ENCODE measurements around the gene CORO1C.

The CORO1C gene

GRCh38 chr12:108700833-108701541 is 30.3 kb downstream of the CORO1C start:
- DNase-seq, result no peak

GRCh38 chr12:108699955-108700563 is 31.3 kb downstream of the CORO1C start:
- DNase-seq, result no peak

- DNase-seq, result no peak
Measured at GRCh38 chr12:108697905-108698304, 33.4 kb downstream of the CORO1C start.

DNA sequence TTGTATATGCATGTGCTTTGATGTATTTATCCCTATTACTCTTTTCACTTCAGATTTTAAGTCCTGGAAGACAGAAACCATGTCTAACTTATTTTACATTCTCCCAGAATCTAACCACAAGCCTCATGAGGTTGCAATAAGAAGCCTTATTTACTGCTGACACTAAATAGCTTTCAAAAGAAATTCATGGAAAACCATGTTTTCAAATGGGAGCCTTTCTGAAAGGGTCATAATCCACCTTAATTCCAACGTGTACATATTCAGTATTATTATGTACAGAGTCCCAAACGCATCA is 34.4 kb downstream of the CORO1C start:
- no peak for DNase-seq

DNA sequence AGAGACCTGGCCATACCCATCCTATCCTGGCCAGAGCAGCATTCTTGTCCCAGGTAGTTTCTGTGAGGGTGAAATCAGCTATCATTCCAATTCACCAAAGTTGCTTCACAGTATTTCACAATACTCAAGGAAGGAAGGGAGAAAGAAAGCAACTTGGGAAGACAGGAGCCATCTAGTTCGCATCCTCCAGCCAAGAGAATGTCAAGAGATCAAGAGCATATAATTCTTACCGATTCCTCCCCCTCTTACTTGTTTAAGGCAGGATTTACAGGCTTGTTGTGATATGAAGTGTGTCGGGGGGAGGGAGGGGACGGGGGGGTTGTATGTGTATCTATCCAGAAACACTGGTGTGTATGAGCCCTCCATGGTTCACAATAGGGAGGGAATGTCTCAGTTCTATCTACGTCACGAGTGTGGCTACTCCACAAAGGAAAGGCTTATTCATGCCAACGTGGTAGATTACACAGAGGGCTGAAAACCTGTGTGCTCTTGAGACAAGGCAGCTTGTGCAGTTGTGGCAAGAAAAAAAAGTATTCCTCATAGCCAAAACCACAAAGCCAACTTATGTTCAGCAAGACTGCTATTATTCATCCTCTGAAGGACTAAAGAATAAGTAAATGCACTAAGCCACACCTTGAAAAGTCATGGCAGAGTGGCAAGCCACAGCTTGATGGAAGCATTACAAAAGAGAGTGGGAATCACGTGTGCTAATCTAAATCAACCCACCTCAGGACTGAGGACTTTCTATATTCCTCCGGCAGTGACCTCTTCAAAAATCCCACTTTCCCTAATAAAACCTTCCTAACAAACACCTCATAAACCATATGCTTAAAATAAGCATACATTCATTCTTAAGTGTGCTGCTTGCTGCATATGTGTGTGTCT is 35.0 kb downstream of the CORO1C start:
- DNase-seq, result no peak

DNA sequence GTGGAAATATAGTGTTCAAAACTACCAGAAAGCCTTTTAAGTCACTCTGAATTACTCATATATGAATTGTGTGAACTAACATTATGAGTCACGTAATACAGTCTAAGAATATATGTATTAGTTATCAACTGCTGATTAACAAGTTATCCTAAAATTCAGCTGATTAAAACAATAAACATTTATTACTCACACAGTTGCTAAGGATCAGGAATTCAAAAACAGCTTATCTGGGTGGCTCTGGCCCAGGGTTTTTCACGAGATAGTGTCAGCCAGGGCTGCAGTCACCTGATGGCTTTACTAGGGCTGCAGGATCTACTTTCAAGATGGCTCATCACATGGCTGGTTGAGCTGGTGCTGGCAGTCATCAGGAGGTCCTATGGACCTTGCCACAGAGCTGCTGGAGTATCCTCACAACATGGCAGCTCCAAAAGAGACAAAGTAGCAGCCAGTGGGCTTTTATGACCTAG is 36.5 kb downstream of the CORO1C start:
- no peak for DNase-seq

DNA sequence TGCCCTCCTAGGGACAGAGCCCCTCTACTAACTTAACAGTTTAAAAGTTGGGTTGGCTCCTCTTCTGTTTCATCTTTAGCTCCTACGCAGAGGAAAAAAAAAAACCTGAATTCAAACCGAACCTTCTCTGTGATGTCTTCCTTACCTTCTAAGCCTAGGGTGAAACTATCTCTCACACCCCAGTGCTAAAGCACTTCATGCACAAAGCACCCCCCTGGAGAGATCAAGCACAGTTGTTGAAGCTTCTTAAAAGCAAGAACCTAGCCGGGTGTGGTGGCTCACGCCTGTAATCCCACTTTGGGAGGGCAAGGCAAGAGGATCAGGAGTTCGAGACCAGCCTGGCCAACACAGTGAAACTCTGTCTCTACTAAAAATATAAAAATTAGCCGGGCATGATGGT is 37.6 kb downstream of the CORO1C start:
- DNase-seq, result no peak

GRCh38 chr12:108693186-108693730 is 38.1 kb downstream of the CORO1C start:
- DNase-seq, result no peak

- DNase-seq, result peak in 49 of 58 donors; percentile 35 to 94 (median 77)
Measured at GRCh38 chr12:108691998-108692808, 39.1 kb downstream of the CORO1C start.

DNA sequence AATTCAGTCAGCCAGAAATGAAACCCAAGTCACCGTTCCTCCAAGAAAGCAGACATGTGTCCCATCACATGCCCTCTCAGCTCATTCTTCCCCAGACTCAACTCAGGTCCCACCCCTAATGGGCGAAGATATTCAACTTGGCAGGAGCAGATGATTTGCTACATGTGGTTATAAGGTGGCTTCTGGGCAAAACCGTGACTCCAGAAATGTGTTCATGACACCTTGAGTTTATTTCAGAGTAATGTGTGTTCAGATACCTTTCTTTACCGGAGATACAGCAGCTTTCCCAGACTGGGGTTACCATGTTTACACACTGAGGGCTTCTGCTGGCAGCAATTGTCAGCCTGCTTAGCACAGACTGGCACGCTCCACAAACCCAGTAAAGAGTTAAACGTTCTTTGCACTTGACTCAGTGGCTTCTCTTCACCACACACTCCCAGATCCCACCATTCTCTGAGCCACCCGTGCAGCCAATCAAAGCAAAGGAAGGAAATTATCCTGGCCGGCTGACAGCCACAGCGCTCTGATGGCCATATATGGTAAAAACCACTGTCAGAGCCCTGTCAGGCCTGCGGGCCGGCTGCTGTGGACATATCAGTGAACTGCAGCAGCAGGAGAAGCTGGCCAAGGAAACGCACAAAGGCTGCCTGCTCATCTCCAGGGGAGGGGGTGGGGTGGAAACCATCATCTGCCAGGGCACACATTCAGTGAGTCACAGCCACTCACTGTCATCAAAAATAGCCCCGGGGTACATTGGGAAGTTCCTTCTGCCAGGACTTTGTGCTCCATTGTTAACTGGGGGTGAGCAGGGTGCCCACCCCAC is 39.9 kb downstream of the CORO1C start:
- peak; percentile 37 to 99 (median 92) for DNase-seq

GRCh38 chr12:108690542-108691174 is 40.7 kb downstream of the CORO1C start:
- DNase-seq, result no peak

- DNase-seq, result peak in 1 of 58 donors; percentile 16
Measured at GRCh38 chr12:108690191-108690518, 41.2 kb downstream of the CORO1C start.

- DNase-seq, result peak in 23 of 58 donors; percentile 4 to 56 (median 28)
Measured at GRCh38 chr12:108689314-108690190, 41.8 kb downstream of the CORO1C start.

DNA sequence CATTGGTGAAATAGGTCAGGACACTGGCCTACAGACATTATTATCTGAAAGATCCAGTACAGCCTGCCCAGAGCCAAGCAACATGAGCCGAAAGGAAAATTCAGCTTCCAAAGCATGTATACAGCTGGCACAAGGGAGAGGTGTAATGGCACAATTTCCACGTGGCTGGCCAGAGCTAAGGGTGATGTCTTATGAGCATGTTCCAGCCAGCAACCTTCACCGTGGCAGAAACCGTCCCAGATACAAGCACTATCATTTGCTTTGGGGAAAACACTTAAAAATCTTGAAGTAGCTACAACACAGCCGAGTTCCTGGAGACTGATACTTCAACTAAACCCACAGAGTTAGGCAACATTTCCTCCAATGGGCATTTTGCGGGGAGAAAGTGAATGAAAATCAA is 44.5 kb downstream of the CORO1C start:
- DNase-seq, result no peak

DNA sequence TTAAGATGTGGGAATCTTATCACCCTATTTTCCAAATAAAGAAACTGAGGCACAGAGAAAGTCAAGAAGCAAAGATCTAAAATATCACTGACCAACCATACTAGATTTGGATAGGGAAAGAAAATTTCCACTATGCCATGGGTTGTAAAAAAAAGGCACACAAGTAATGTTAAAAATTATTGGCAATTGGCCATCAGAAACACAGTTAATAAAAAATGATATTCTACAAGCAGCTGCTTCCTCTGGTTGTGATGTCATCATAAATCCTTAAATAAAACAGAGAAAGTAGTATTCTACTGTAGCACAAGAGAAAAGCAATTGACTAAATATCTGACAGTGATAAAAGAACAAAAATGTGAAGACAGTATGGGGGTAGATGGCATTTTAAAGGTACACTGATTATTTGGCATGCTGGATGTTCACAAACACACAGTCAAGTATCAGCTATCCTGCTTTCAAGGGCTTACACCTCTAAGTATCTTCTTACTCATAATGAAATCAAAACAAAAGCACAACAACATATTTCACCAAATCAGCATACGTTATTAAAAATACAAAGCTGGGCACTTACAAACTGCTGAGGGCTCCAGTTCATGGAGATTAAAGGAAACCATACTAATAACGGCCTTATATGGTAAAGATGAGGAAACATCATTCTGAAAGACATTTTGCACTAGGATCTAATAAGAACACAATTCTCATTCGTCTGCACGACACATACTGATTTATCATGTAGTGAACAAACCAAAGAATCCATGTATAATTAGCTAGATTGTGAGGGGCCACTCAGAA is 45.7 kb downstream of the CORO1C start:
- DNase-seq, result no peak

DNA sequence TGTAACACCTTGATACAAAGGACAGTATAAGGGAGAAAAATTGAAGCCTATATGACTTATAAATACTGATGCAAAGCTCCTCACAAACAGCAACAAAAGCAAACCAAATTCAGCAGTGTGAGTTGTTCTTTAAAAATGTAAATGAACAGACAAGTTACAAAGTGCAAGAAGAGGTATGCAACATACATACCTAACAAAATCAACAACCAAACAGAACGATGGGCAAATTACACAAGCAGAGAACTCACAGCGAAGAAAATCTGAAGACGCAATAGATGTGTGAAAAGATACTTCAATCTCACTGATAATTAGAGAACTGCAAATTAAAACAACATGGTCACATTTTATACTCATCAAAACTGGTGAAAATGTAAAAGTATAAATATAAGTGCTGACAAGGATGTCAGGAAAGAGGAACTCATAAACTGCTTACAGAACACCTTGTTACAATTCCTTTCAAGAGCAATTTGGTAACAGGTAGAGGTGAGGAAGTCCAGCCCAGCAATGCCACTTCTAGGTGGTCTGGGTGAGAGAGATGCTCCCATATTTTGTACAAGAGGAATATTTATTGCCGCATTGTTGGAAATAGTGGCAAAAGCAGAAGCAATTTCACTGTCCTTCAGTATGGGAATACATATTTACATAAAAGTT is 47.3 kb downstream of the CORO1C start:
- DNase-seq, result no peak

GRCh38 chr12:108681317-108681716 is 50.0 kb downstream of the CORO1C start:
- DNase-seq, result no peak
